HG03060 (cell line): ENCODE data around the gene EXT2.

Experiments used
- ATAC-seq: cut with Tn5 transposase; IDR thresholded peaks from one replicate; pipeline ENCODE4 v1.9.1; 2021; ENCODE audit warnings: low read depth, moderate number of reproducible peaks; ENCODE audit not compliant: unreplicated experiment

The EXT2 gene

GRCh38 chr11:44192462-44193100 lies 97.1 kb downstream of the EXT2 start:
- no peak for ATAC-seq

DNA sequence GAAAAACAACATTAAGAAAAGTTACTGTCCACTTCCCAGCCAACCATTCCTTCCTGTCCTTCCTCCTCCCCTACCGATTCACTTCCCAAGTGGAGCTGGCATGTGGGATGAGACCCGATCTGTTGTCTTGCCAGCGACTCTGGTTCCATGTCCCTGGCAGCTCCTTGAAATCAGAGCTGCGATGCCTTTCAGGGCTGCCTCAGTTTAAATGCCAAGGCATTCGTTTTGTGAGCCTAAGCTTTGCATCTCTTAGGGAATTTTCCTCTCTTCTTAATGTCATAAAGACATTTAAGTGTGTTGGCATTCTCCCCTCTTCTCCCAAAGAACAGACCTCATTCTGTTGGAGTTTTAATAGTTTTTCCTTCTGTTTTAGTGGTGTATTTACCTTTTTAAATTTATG lies 98.4 kb downstream of the EXT2 start:
- ATAC-seq: no peak

DNA sequence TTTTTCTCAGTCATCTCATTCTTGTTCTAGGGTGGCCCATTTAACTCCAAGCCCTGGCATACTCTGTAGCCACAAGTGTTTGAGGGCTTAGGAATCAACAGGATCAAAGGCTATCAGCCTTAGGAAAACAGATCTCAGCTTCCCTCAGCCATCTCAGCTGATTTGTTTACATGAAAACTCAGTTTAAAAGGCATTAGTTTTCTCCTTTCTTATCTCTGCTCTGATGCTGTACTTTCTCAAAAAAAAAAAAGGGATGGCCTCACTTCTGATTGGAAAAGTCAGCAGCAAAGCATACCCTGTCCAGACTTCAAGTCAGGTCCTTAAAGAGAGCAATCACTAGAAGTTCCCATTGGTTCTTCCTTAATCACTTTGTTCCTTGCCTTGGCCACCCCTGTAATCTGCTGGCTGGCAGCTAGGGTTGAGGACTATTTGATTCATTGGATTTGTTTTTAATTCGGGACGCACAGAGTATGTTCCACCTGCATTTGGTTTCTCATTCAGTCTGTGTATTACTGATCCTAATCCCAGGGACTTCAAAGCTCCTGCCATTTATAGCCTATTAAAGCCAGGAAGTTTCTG lies 102.8 kb downstream of the EXT2 start:
- ATAC-seq: no peak

GRCh38 chr11:44199298-44199697 lies 103.8 kb downstream of the EXT2 start:
- no peak for ATAC-seq

DNA sequence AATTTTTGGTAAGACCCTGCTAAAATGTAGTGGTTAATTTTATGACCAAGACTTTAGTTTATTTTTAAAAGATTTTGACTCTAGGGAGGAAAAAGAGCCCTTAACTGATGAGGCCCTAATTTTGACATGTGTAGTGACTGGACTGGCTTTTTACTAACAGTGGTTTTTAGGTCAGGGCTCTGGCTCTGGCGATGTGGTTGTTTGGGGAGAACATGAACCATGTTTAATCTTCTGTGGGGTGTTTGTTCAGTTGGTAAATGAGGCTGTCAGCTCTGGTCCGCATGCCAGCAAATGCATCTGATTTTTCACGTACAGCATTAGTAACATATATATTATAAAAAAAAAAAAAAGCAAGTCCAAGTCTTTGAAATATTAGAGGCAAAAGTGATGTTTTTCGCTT lies 104.3 kb downstream of the EXT2 start:
- no peak for ATAC-seq

GRCh38 chr11:44203270-44204043 lies 108.0 kb downstream of the EXT2 start:
- ATAC-seq: no peak

DNA sequence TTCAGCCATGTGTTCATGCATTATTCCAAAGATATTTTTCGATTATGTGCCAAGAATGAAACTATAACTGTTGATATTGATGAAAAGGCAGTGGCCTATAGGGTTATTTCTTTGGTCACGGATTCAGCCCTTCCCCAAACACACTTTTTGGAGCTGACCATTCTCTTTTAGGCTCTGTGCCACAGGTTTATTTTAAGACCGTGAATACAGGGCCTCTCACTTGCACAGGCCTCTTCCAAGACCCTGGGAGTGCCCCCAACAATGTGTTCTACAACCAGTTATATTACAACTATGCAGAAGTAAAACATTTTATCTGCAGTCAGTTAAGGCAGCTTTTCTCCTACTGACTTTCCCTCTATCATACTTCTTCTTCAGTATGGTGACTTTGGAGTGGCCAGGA lies 109.9 kb downstream of the EXT2 start:
- no peak for ATAC-seq

GRCh38 chr11:44205836-44206235 lies 110.4 kb downstream of the EXT2 start:
- ATAC-seq: no peak

DNA sequence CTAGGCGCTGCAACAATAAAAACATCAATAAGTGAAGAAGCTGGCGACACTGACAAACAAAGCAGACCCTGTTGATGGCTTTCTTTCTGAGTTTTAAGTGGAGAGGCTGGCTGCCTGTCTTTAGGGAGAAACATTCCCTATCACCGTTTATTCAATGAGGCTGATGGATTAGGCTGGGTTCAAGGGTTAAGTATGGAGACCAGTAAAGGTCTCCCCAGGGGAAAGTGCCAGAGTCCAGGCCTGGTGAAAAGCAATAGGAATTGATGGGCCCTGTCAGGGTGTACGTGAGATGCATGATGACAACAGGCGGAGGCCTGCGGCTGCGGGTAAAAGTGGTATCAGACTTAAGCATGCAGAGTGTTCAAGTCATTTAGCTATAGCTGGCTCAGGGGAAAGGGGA lies 111.8 kb downstream of the EXT2 start:
- ATAC-seq: no peak

- no peak for ATAC-seq
Observed at GRCh38 chr11:44208976-44209603, 113.6 kb downstream of the EXT2 start.

DNA sequence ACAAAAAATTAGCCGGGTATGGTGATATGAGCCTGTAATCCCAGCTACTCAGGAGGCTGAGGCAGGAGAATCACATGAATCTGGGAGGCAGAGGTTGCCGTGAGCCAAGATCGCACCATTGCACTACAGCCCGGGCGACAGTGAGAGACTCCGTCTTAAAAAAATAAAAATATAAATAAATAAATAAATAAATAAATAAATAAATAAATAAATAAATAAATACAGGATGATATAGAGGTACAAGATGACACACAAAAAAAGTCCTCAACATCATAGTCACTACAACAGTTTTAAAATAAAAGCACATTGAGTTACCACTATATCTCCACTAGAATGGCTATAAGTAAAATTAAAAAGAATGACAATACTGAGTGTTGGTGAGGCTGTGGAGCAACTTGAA lies 116.7 kb downstream of the EXT2 start:
- no peak for ATAC-seq

DNA sequence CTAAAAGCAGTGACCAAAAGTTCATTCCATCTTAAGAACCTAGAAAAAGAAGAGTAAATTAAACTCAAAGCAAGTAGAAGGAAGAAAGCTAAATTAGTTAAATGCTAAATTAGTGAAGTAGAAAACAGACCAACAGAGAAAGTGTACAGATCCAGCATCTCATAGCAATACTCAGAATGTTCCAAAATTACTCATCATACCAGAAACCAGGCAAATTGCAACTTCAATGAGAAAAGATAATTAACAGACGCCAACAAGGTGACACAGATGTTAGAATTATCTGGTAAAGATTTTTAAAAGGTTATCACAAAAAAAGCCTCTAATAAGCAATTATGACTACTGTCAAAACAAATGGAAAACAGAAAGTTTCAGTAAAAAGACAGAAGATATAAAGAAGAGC lies 117.7 kb downstream of the EXT2 start:
- no peak for ATAC-seq

DNA sequence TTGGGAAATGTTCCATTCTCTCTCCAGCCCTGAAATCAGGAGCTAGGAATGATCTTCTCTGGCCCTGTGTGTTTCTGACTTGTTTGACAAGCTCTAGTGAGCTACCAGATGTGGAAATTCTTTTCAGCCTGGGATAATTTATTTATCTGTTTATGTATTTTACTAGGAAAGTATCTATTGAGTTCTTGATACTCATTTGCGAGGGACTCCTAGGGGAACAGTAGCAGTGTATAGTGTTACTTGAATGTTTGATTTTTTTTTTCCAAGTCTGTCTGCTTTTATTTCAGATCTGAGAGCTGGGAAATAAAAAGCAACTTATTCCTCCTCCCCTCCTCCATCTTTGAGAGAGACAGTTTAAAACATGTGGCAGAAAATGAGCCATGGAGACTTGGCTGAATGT lies 122.0 kb downstream of the EXT2 start:
- ATAC-seq: no peak

DNA sequence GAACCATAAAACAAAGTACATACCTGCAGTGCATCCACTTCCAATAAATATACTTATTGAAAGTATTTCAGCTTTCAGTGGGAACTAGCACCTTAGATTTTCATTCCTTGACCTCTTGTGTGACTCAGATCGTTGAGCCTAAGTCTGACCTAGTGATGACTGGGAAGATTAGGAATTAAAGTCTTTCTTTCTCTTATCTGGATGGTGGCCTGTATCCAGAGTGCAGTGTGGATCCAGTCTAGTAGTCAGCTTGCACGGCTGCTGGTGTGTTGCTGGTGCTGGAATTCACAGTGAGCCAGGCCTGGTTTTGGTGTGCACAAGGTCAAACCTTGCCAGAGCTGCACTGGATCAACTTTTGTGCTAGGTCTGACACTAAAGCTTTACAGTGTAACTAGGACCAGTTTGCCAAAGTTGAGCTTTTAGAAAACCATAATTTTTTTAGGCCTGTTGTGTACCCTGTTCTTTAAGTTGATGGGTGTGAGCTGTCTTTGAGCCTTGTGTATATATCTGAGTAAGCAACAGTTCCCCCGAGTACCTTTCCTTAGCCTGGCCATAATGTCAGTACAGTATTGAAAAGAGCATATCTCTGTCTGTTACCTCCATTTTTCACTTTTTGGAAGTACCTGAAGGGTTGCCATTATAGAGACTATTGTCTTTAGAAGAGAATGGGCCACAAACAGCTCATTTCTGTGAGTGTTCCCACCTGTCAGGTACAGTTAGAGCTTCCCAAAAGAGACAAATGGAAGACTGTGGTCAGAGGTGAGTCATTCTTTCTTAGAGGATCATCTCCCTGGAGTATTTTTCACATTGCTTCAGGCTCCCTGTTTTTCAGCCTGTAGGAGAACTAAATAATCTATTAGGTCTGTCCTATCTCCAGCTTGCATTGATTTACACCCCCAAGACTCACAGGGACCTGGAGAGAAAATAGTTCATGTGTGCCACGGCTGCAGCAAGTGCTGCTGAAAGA lies 124.6 kb downstream of the EXT2 start:
- ATAC-seq: no peak

DNA sequence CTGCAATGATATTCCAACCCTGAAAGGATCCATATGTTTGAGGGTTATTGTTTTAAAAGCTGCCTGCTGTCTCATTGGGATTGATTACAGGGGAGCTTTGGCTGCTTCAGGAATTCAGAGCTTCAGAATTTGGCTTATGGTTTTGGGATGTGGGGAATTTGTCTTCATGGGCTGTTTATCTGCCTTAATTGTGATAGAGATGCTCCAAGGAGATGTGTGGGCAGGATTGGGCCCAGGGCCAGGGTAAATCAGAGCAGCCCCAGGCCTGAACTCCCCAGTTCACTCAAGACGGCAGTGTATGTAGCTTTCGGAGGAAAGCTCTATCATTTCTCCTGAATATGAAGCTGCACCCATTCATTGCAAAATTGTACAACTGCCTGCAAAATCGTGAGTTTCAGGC lies 126.0 kb downstream of the EXT2 start:
- no peak for ATAC-seq

DNA sequence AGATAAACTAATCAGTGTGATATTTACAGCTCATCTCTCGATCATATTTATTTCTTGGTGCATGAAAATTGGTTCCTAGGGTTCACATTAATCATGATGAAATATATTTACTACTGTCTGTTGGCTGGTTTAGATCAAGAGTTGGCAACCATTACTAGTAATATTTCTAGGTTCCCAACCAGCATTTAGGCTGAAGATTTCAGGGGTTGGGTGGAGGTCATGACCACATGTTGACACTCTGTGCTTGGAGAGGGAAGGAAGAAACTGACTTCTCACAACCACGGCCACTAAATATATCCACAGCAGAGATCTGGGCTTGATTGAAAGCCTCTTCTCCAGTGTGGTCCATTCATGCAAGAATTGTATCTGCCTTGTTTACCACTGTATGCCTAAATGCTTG lies 126.5 kb downstream of the EXT2 start:
- ATAC-seq: no peak

GRCh38 chr11:44223238-44223637 lies 127.8 kb downstream of the EXT2 start:
- no peak for ATAC-seq

- no peak for ATAC-seq
Observed at GRCh38 chr11:44224867-44225501, 129.5 kb downstream of the EXT2 start.

GRCh38 chr11:44226490-44226889 lies 131.0 kb downstream of the EXT2 start:
- ATAC-seq: no peak

- ATAC-seq: no peak
Observed at GRCh38 chr11:44226945-44227344, 131.5 kb downstream of the EXT2 start.
